WTC11 (cell line): Measurements from ENCODE around the gene SCUBE1. TPM values are rescaled to one million over a fixed set of nuclear protein-coding genes. Genes with fewer than 3 reads are reported as not detected.

Source experiments
- ATAC-seq: fragments of 200-7000 bp; cut with Tn5 transposase; 2 replicates; pipeline ENCODE4 v1.10.0; 2021; ENCODE audit warnings: mild to moderate bottlenecking, moderate library complexity
- CTCF ChIA-PET: fragments of 300-600 bp; sonication (Branson Sonifier 250); formaldehyde crosslinking; loops from one replicate; lab custom pipeline; 2021; ENCODE audit warnings: antibody characterized with exemption; lab: Charles Lee
- POLR2A ChIA-PET: fragments of 350-600 bp; sonication (Branson Sonifier 250); formaldehyde crosslinking; loops from one replicate; lab custom pipeline; 2021; ENCODE audit warnings: antibody characterized with exemption; lab: Charles Lee
- DNase-seq: peaks from one replicate; pipeline ENCODE4 v3.0.0; 2021; ENCODE audit warnings: low spot score
- H3K27ac Mint-ChIP-seq: 2 replicates; pipeline ENCODE4 v1.8.0; 2021; ENCODE audit warnings: mixed read lengths
- H3K27me3 Mint-ChIP-seq: 2 replicates; pipeline ENCODE4 v1.8.0; 2021; ENCODE audit warnings: low read depth, mild to moderate bottlenecking, moderate library complexity, mixed read lengths
- H3K36me3 Mint-ChIP-seq: 2 replicates; pipeline ENCODE4 v1.8.0; 2021; ENCODE audit warnings: mixed read lengths
- H3K4me1 Mint-ChIP-seq: 2 replicates; pipeline ENCODE4 v1.8.0; 2022; ENCODE audit warnings: mixed read lengths
- H3K4me3 Mint-ChIP-seq: 2 replicates; pipeline ENCODE4 v1.8.0; 2021; ENCODE audit warnings: mild to moderate bottlenecking, moderate library complexity, mixed read lengths
- H3K9me3 Mint-ChIP-seq: 2 replicates; pipeline ENCODE4 v1.8.0; 2021; ENCODE audit warnings: mixed read lengths
- AFF4 ChIP-seq: sonication (generic); formaldehyde crosslinking; IDR thresholded peaks from 2 replicates; pipeline ENCODE4 v1.8.1; 2023; ENCODE audit warnings: mild to moderate bottlenecking, missing genetic modification reagents, borderline replicate concordance
- ATF1 ChIP-seq: sonication (generic); formaldehyde crosslinking; IDR thresholded peaks from 2 replicates; pipeline ENCODE4 v1.8.1; 2023; ENCODE audit warnings: mild to moderate bottlenecking, moderate library complexity, missing genetic modification reagents
- CREB1 ChIP-seq: sonication (generic); formaldehyde crosslinking; IDR thresholded peaks from 2 replicates; pipeline ENCODE4 v1.8.0; 2023; ENCODE audit warnings: mild to moderate bottlenecking, missing genetic modification reagents
- ETV6 ChIP-seq: sonication (generic); formaldehyde crosslinking; IDR thresholded peaks from 2 replicates; pipeline ENCODE4 v1.8.1; 2022; ENCODE audit warnings: mild to moderate bottlenecking, missing genetic modification reagents
- FOXP1 ChIP-seq: sonication (generic); formaldehyde crosslinking; IDR thresholded peaks from 2 replicates; pipeline ENCODE4 v1.8.0; 2022; ENCODE audit warnings: missing genetic modification reagents, mild to moderate bottlenecking, moderate library complexity, borderline replicate concordance
- GRHL2 ChIP-seq: fragments of 250-450 bp; sonication (Bioruptor Pico); IDR thresholded peaks from 2 replicates; pipeline ENCODE4 v1.8.0; 2022; ENCODE audit warnings: mild to moderate bottlenecking, moderate library complexity; ENCODE audit not compliant: insufficient replicate concordance, severe bottlenecking
- GTF2I ChIP-seq: fragments of 250-450 bp; sonication (Bioruptor Pico); conservative IDR thresholded peaks from 2 replicates; pipeline ENCODE4 v1.4.0; 2021; ENCODE audit warnings: mild to moderate bottlenecking
- HMGA2 ChIP-seq: fragments of 250-450 bp; sonication (Bioruptor Pico); IDR thresholded peaks from 2 replicates; pipeline ENCODE4 v1.4.0; 2021; ENCODE audit warnings: mild to moderate bottlenecking, moderate library complexity
- JUN ChIP-seq: sonication (generic); formaldehyde crosslinking; IDR thresholded peaks from 2 replicates; pipeline ENCODE4 v1.8.0; 2023; ENCODE audit warnings: mild to moderate bottlenecking, missing genetic modification reagents
- NFATC4 ChIP-seq: fragments of 250-450 bp; sonication (Bioruptor Pico); IDR thresholded peaks from 2 replicates; pipeline ENCODE4 v1.9.0; 2021; ENCODE audit warnings: mild to moderate bottlenecking
- NFE2L1 ChIP-seq: sonication (generic); formaldehyde crosslinking; IDR thresholded peaks from 2 replicates; pipeline ENCODE4 v1.8.1; 2023; ENCODE audit warnings: missing genetic modification reagents
- PRDM15 ChIP-seq: sonication (generic); formaldehyde crosslinking; IDR thresholded peaks from 2 replicates; pipeline ENCODE4 v1.8.0; 2022; ENCODE audit warnings: missing genetic modification reagents
- RELA ChIP-seq: sonication (generic); formaldehyde crosslinking; IDR thresholded peaks from 2 replicates; pipeline ENCODE4 v1.8.1; 2022; ENCODE audit warnings: missing genetic modification reagents, mild to moderate bottlenecking, borderline replicate concordance
- TEAD4 ChIP-seq: sonication (generic); formaldehyde crosslinking; IDR thresholded peaks from 2 replicates; pipeline ENCODE4 v1.8.0; 2022; ENCODE audit warnings: mild to moderate bottlenecking, missing genetic modification reagents
- TP53 ChIP-seq: sonication (generic); formaldehyde crosslinking; IDR thresholded peaks from 2 replicates; pipeline ENCODE4 v1.8.1; 2023; ENCODE audit warnings: mild to moderate bottlenecking, missing genetic modification reagents
- USF2 ChIP-seq: sonication (generic); formaldehyde crosslinking; IDR thresholded peaks from 2 replicates; pipeline ENCODE4 v1.8.1; 2023; ENCODE audit warnings: mild to moderate bottlenecking, missing genetic modification reagents, moderate library complexity
- ZBTB21 ChIP-seq: sonication (generic); formaldehyde crosslinking; IDR thresholded peaks from 2 replicates; pipeline ENCODE4 v1.8.1; 2023; ENCODE audit warnings: mild to moderate bottlenecking, missing genetic modification reagents, borderline replicate concordance
- ZMAT4 ChIP-seq: fragments of 250-450 bp; sonication (Bioruptor Pico); IDR thresholded peaks from 2 replicates; pipeline ENCODE4 v1.9.0; 2021; ENCODE audit warnings: mild to moderate bottlenecking
- ZNF232 ChIP-seq: sonication (generic); formaldehyde crosslinking; IDR thresholded peaks from 2 replicates; pipeline ENCODE4 v1.8.0; 2022; ENCODE audit warnings: mild to moderate bottlenecking, missing genetic modification reagents
- ZNF263 ChIP-seq: sonication (generic); formaldehyde crosslinking; IDR thresholded peaks from 2 replicates; pipeline ENCODE4 v1.8.1; 2022; ENCODE audit warnings: low read depth, mild to moderate bottlenecking, moderate library complexity, missing genetic modification reagents
- ZNF281 ChIP-seq: sonication (generic); formaldehyde crosslinking; IDR thresholded peaks from 2 replicates; pipeline ENCODE4 v1.8.0; 2023; ENCODE audit warnings: mild to moderate bottlenecking, missing genetic modification reagents
- ZNF396 ChIP-seq: fragments of 250-450 bp; sonication (Bioruptor Pico); IDR thresholded peaks from 2 replicates; pipeline ENCODE4 v1.8.0; 2021; ENCODE audit warnings: mild to moderate bottlenecking, moderate library complexity, borderline replicate concordance
- ZNF512 ChIP-seq: sonication (generic); formaldehyde crosslinking; IDR thresholded peaks from 2 replicates; pipeline ENCODE4 v1.8.1; 2022; ENCODE audit warnings: missing genetic modification reagents, borderline replicate concordance
- total RNA-seq: library from RNA; stranded (reverse); gene quantifications from 3 replicates; pipeline ENCODE4 v1.2.3, GENCODE V29; 2021

SCUBE1 gene
- total RNA-seq, 1 experiment from 2014 or later = 6.9 TPM

GRCh38 chr22:43292630-43293018, 50.5 kb downstream of the SCUBE1 start:
- DNase-seq (no peak), ATAC-seq (no peak)
- no peaks in the 10 kb centered on the region for H3K36me3 Mint-ChIP-seq
- no peaks in the 10 kb centered on the region for H3K27me3 Mint-ChIP-seq
- H3K27ac Mint-ChIP-seq = no peak overlapping the region
- H3K9me3 Mint-ChIP-seq = no peaks in the 10 kb centered on the region
- no peak for TF ChIP-seq TEAD4
- TF ChIP-seq JUN (CRISPR knock-in tag) = no peak
- no peak for TF ChIP-seq PRDM15 (CRISPR knock-in tag)
- no peak for TF ChIP-seq NFATC4
- TF ChIP-seq ZNF512 (CRISPR knock-in tag) = no peak
- TF ChIP-seq USF2 (CRISPR knock-in tag) = no peak
- no peak for TF ChIP-seq ZNF232
- TF ChIP-seq NFE2L1 (CRISPR knock-in tag) = no peak
- TF ChIP-seq GTF2I (CRISPR knock-in tag) = no peak
- TF ChIP-seq FOXP1 (CRISPR knock-in tag) = no peak
- TF ChIP-seq HMGA2 (CRISPR knock-in tag) = no peak
- TF ChIP-seq ZNF263 = no peak
- no peak for TF ChIP-seq ZNF281
- no peak for TF ChIP-seq GRHL2 (CRISPR knock-in tag)
- no peak for TF ChIP-seq ATF1
- TF ChIP-seq ZBTB21 (CRISPR knock-in tag) = no peak
- no peak for TF ChIP-seq ZMAT4
- no peak for TF ChIP-seq CREB1 (CRISPR knock-in tag)
- POLR2A ChIA-PET = no interaction called here
- H3K4me1 Mint-ChIP-seq = no peaks in the 10 kb centered on the region
- CTCF ChIA-PET = interaction anchor here (0.6 to 2.5 kb wide), 7 partner anchors 10 to 61 kb away, joined by 4 to 7 read pairs (median 5); partner anchors contain the start of gene SCUBE1
- no peak overlapping the region for H3K4me3 Mint-ChIP-seq

- Mint-ChIP-seq H3K4me3 (no peak overlapping the region), H3K27ac (no peak overlapping the region), H3K4me1 (no peaks in the 10 kb centered on the region), H3K27me3 (no peaks in the 10 kb centered on the region), H3K36me3 (no peaks in the 10 kb centered on the region), H3K9me3 (no peaks in the 10 kb centered on the region)
- ATAC-seq (no peak), DNase-seq (no peak)
- ChIA-PET POLR2A (no interaction called here), CTCF (interaction anchor here (0.9 to 2.5 kb wide), 4 partner anchors 21 to 66 kb away, joined by 3 to 7 read pairs (median 7); no protein-coding TSS in a partner anchor)
- no peak for TF ChIP-seq GTF2I (CRISPR knock-in tag)
- TF ChIP-seq TP53 (CRISPR knock-in tag) = no peak
- TF ChIP-seq ETV6 = no peak
- no peak for TF ChIP-seq ZNF396 (CRISPR knock-in tag)
- no peak for TF ChIP-seq ZBTB21 (CRISPR knock-in tag)
- no peak for TF ChIP-seq AFF4 (CRISPR knock-in tag)
- no peak for TF ChIP-seq RELA (CRISPR knock-in tag)
- no peak for TF ChIP-seq NFE2L1 (CRISPR knock-in tag)
Measured at GRCh38 chr22:43291381-43291780, 51.8 kb downstream of the SCUBE1 start.
